ENCODE results near the gene TUBGCP3. TPM values are rescaled to one million over a fixed set of nuclear protein-coding genes. Genes with fewer than 3 reads are reported as not detected.
A peak's percentile ranks its signal among the peaks of the same experiment; 100 is the strongest.

Gene TUBGCP3
- total RNA-seq, 1 donor from 2014 or later: 32.9 TPM

- DNase-seq: no peak
These were observed 29.9 kb upstream of the TUBGCP3 start for GRCh38 chr13:112617754-112618375.

- no peak for DNase-seq
These were observed 28.8 kb upstream of the TUBGCP3 start for GRCh38 chr13:112616586-112617362.

- DNase-seq: no peak
These were observed 27.4 kb upstream of the TUBGCP3 start for GRCh38 chr13:112615391-112615790.

GRCh38 chr13:112614835-112615234 lies 26.9 kb upstream of the TUBGCP3 start:
- DNase-seq: no peak

- DNase-seq: no peak
These were observed 20.3 kb upstream of the TUBGCP3 start for GRCh38 chr13:112608212-112608611.

- DNase-seq: peak; percentile 86
These were observed 18.4 kb upstream of the TUBGCP3 start for GRCh38 chr13:112606109-112607001.

- DNase-seq: peak; percentile 6
These were observed 17.6 kb upstream of the TUBGCP3 start for GRCh38 chr13:112605531-112605990.

- no peak for DNase-seq
These were observed 15.8 kb upstream of the TUBGCP3 start for GRCh38 chr13:112603641-112604225.

- DNase-seq: no peak
These were observed 14.2 kb upstream of the TUBGCP3 start for GRCh38 chr13:112602189-112602588.

GRCh38 chr13:112601371-112601770 lies 13.4 kb upstream of the TUBGCP3 start:
- DNase-seq: no peak

GRCh38 chr13:112596235-112596634 lies 8.3 kb upstream of the TUBGCP3 start:
- DNase-seq: no peak

GRCh38 chr13:112592647-112593046 lies 4.7 kb upstream of the TUBGCP3 start:
- DNase-seq: no peak

GRCh38 chr13:112592181-112592580 lies 4.2 kb upstream of the TUBGCP3 start:
- no peak for DNase-seq

GRCh38 chr13:112588490-112589297 lies 741 bp upstream of the TUBGCP3 start:
- no peak for DNase-seq

- peak; percentile 61 for DNase-seq
These were observed 665 bp downstream of the TUBGCP3 start for GRCh38 chr13:112587212-112587763.

GRCh38 chr13:112586334-112586960 lies 1.5 kb downstream of the TUBGCP3 start:
- no peak for DNase-seq

- no peak for DNase-seq
These were observed 4.2 kb downstream of the TUBGCP3 start for GRCh38 chr13:112583592-112584277.

- no peak for DNase-seq
These were observed 5.7 kb downstream of the TUBGCP3 start for GRCh38 chr13:112582263-112582662.

- DNase-seq: no peak
These were observed 7.0 kb downstream of the TUBGCP3 start for GRCh38 chr13:112580912-112581311.

GRCh38 chr13:112580211-112580610 lies 7.7 kb downstream of the TUBGCP3 start:
- no peak for DNase-seq

Data from occipital lobe (tissue), 2 donors.